ENCODE data around the gene NDUFV1. TPM values are rescaled to one million over a fixed set of nuclear protein-coding genes. Genes with fewer than 3 reads are reported as not detected.
"Not testable (repeated sequence)": the region's sequence is repeated elsewhere in the genome, so short reads cannot be mapped to it uniquely, and the experiment has no call there.

Gene NDUFV1
- total RNA-seq: 244 and 258 TPM in 2 replicates

GRCh38 chr11:67606492-67607295 lies at the start of gene NDUFV1:
NDUFV1 (plus strand) TSS chr11:67606936; CDS start chr11:67607005, 69 bp downstream.
- intact Hi-C loops (cut with micrococcal nuclease): loop anchor here (1.0 to 2.0 kb wide), 10 partner anchors 8 to 1140 kb away; partner anchors contain the start of genes AIP, CDK2AP2, GSTP1 and NUDT8

GRCh38 chr11:67558084-67558772 lies 48.5 kb upstream of the NDUFV1 start:
- intact Hi-C loops (cut with micrococcal nuclease): no loop called here

DNA sequence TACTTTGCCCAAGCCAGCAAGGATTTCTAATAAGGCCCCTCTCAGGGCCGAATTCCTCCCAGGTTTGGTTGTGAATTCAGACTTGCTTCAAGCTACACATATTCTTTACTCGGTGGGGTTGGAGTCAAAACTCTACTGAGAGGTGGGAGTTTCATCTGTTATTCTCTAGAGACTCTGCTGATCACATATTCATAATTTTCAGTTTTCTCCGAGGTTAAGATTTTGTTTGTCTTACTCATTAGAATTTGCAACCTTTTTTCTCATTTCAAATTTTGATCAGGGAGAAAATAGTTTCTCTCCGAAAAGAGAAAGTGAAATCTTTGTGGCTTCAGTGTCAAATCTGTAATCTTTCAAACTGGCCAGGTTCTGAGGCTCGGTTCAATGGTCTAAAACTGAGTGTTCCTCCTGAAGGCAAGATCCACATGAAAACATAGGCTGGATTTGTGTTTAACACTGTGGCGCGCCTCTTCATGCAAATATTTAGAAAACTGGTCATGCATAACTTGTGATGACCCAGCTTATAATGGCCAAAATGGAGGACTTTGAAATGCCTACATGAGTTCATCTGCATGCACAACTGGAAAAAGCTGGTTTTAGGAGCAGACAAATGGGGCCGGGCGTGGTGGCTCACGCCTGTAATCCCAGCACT lies 44.6 kb upstream of the NDUFV1 start:
- intact Hi-C loops (cut with micrococcal nuclease): no loop called here

GRCh38 chr11:67562963-67563704 lies 43.6 kb upstream of the NDUFV1 start:
- intact Hi-C loops (cut with micrococcal nuclease): no loop called here

DNA sequence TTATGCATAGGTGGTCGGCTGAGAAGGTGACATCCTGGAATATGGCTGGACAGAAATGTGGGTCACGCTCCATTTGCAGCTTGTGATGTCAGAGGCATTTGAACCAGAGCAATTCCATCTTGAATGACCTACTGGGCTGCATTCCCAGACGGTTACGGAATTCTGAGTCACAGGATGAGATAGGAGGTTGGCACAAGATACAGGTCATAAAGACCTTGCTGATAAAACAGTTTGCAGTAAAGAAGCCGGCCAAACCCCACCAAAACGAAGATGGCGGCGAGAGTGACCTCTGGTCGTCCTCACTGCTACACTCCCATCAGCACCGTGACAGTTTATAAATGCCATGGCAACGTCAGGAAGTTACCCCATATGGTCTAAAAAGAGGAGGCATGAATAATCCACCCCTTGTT lies 43.0 kb upstream of the NDUFV1 start:
- intact Hi-C loops (cut with micrococcal nuclease): not testable (repeated sequence)

- intact Hi-C loops (cut with micrococcal nuclease): no loop called here
Observed at GRCh38 chr11:67564230-67564629, 42.5 kb upstream of the NDUFV1 start.

GRCh38 chr11:67571443-67571842 lies 35.3 kb upstream of the NDUFV1 start:
- intact Hi-C loops (cut with micrococcal nuclease): loop anchor here (5.0 kb wide), 1 partner anchor 71 kb away; no protein-coding TSS in a partner anchor

- intact Hi-C loops (cut with micrococcal nuclease): loop anchor here (1.0 to 5.0 kb wide), 2 partner anchors 70 to 87 kb away; no protein-coding TSS in a partner anchor
Observed at GRCh38 chr11:67572305-67572704, 34.4 kb upstream of the NDUFV1 start.

GRCh38 chr11:67572747-67573419 lies 33.9 kb upstream of the NDUFV1 start:
- intact Hi-C loops (cut with micrococcal nuclease): loop anchor here (1.0 to 5.0 kb wide), 2 partner anchors 69 to 86 kb away; no protein-coding TSS in a partner anchor

DNA sequence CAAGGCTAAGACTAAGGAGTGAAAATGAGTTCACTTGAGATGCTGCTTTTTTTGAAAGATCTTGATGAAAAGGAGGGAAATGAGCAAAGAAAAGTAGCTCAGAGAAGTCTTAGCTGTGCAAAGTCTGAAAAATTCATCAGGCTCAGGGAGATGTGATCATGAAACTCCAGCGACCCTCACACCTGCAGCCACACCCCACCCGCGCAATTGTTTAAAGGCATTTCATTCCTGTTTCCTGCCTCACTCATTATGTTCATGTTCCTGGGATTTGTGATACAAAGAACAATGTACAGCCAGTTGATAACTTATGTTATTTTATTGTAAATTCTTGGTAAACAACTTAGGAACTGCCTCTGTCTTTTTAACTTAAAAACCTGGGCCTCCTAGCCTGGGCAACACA lies 31.8 kb upstream of the NDUFV1 start:
- intact Hi-C loops (cut with micrococcal nuclease): loop anchor here (5.0 kb wide), 1 partner anchor 67 kb away; no protein-coding TSS in a partner anchor

DNA sequence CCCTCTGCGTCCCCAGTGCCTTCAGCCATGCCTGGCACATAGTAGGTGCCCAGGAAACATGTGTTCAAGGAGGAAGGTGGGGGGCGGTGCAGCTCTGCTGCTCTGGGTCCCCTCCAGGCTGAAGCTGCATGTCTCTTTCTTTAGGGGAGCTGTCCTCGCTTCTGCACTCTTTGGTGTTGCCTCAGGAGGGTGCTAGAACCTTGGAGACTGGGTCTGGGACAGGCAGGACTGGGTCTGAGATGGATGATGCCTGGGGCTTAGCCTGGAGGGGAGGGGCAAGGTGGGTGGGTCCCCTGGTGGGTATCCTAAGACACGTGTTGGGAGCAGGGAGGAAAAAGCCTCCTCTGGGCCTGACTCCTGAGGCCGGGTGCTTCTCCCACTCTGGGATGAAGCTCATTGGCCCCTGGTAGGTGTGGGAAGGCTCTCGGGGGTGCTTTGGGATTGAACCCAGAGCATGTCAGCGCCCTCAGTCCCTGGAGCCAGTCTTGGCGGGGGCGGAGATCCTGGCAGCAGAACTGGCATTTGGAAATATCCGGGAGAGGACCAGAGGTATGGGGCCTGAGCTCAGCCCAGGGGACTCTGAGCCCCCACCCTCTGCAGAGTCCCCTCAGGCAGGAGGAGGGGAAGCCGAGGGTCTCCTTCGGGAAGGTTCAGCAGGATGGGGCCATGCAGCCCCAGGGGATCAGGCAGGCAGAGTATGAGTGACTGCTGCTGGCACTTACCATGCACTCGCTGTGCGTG lies 29.8 kb upstream of the NDUFV1 start:
- intact Hi-C loops (cut with micrococcal nuclease): no loop called here

- intact Hi-C loops (cut with micrococcal nuclease): no loop called here
Observed at GRCh38 chr11:67577951-67578350, 28.8 kb upstream of the NDUFV1 start.

DNA sequence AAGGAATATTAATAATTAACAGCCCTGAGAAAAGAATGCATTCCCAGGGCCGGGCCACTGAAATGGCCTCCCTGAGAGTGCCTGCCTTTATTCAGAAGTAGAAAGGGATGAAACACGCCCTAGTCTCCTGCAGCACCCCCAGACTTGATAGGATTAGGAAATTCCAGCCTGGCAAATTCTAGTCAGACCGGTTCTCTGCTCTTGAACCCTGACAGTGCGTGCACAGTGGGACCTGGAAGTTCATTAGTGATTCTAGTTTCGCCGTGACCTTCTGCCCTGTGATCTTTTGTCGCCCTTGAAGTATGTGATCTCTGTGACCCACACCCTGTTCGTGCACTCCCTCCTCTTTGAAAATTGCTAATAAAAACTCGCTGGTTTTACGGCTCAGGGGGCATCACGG lies 25.3 kb upstream of the NDUFV1 start:
- intact Hi-C loops (cut with micrococcal nuclease): loop anchor here (5.0 kb wide), 1 partner anchor 46 kb away; the partner anchor contains the start of gene NUDT8

DNA sequence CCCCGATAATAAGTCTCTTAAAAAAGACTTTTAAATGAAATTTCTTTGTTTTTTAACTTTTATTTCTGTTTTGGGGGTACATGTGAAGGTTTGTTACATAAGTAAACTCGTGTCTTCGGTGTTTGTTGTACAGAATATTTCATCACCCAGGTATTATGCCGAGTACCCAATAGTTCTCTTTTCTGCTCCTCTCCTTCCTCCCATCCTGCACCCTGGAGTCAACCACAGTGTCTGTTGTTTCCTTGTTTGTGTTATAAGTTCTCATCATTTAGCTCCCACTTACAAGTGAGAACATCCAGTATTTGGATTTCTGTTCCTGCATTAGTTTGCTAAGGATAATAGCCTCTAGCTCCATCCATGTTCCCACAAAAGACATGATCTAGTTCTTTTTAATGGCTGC lies 24.7 kb upstream of the NDUFV1 start:
- intact Hi-C loops (cut with micrococcal nuclease): loop anchor here (5.0 kb wide), 1 partner anchor 45 kb away; the partner anchor contains the start of gene NUDT8

DNA sequence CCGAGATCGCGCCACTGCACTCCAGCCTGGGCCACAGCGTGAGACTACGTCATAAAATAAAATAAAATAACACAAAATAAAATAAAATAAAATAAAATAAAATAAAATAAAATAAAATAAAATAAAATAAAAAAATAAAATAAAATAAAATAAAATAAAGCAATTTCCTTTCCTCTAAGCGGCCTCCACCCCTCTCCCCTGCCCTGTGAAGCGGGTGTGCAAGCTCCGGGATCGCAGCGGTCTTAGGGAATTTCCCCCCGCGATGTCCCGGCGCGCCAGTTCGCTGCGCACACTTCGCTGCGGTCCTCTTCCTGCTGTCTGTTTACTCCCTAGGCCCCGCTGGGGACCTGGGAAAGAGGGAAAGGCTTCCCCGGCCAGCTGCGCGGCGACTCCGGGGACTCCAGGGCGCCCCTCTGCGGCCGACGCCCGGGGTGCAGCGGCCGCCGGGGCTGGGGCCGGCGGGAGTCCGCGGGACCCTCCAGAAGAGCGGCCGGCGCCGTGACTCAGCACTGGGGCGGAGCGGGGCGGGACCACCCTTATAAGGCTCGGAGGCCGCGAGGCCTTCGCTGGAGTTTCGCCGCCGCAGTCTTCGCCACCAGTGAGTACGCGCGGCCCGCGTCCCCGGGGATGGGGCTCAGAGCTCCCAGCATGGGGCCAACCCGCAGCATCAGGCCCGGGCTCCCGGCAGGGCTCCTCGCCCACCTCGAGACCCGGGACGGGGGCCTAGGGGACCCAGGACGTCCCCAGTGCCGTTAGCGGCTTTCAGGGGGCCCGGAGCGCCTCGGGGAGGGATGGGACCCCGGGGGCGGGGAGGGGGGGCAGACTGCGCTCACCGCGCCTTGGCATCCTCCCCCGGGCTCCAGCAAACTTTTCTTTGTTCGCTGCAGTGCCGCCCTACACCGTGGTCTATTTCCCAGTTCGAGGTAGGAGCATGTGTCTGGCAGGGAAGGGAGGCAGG lies 23.2 kb upstream of the NDUFV1 start, which contains the start of gene GSTP1:
TSS of gene GSTP1 (plus strand) at position 566 of the 958 bp plus-strand sequence. CDS start at position 598, 32 bp downstream.
- intact Hi-C loops (cut with micrococcal nuclease): loop anchor here (1.0 to 5.0 kb wide), 2 partner anchors 23 to 44 kb away; partner anchors contain the start of genes NDUFV1 and NUDT8

GRCh38 chr11:67584205-67584880 lies 22.4 kb upstream of the NDUFV1 start:
- intact Hi-C loops (cut with micrococcal nuclease): loop anchor here (5.0 kb wide), 1 partner anchor 43 kb away; the partner anchor contains the start of gene NUDT8

Data from T-helper 1 cell treated with Interleukin-12 subunit alpha and Interleukin-12 subunit beta and Interleukin-4 antibody, amounts not matched to agents 30 ng/mL and 1 ng/mL, for 36 hours (primary cell).